Ramos (cell line): ENCODE results near the gene SEMA5A.

ENCODE experiments used
- in situ Hi-C: fragments of 300-500 bp; cut with MboI; formaldehyde crosslinking; loops from one replicate; pipeline ENCODE4 v1.14.3; 2022; ENCODE audit warnings: low sequenced_read_pairs; ENCODE audit not compliant: unreplicated experiment

SEMA5A gene

DNA sequence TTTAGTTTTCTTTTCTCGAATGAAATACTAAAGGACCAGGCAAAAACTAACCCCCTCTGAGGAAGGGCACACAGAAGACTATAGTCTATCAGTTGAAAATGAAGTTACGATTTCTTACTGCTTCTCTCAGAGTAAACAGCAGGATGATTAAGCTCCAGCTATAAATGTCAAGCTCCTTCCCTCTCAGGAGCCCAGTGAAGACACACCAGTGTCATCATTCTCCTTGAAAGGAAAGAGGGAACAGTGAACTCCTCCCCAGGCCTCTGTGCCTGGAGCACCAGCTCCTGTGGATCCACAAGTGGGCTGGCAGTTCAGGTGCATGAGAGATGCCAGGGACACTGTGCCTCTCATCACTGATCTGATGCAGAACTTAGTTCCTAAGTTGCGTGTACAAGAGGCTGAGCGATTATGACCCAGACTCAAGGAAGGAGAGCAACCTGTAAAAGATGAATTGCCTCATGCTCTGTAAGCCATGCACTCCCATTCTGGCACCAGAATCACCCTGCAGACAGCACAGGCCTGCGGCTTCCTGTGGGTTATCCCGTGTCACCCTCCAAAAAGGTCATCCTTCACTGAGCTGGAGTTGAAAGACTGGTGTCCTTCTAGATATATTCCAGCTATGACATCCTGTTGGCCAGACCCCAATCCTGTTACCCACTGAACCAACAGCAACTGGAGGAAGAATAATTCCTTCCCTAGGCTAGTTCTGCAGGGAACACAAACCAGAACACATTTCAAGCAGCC, 394.0 kb downstream of the SEMA5A start:
- in situ Hi-C loops = no loop called here

DNA sequence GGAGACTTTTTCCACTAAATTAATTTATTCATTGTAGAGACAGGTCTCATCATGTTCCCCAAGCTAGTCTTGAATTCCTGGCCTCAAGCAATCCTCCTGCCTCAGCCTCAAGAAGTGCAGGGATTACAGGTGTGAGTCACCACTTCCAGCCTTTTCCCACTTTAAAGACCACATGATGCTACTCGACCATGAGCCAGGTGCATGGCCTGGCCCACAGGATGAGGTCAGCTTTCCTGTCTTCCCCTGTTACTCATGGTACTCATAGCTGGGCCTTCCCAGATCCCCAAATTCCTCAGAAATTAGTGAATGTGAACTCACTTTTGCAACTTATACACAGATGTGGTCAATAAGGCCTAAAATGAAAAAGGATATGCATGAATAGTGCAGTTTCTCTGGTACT, 395.9 kb downstream of the SEMA5A start:
- in situ Hi-C loops = no loop called here

DNA sequence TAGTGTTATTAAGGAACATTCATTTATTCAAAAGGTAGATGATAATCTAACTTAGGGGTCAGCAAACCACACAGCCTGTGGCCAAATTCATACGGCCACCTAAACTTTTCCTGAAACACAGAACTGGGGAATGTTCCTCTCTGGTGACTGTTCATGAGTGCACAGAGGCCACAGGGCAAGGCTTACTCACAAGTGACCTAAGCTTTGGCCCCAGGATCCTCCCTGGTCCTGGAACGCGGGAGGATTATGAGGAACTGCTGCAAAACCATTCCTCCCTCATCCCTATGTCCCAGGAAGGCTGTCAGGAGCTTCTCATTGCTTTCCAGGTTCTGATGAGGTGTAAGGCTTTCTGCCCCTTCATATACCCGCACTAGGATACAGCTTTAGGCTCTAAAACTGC, 397.6 kb downstream of the SEMA5A start:
- in situ Hi-C loops = no loop called here

DNA sequence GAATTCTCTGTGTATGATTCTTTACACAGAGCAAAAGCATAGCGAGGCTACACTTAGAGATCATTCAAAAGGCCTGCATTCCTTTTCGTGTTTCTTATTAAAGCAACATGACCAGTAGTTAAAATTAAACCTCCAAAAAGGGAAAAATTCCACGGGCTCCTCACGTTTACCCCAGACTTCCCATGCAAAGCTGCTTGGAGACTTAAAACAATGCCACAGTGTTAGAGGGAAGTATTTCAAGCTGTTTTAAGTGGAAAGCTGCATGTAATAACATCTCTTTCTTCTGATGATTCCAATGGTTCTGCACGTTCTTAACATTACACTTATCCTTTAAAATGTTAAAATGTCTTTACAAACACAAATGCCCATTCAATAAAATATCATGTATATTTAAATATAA, 405.2 kb downstream of the SEMA5A start:
- in situ Hi-C loops = no loop called here

DNA sequence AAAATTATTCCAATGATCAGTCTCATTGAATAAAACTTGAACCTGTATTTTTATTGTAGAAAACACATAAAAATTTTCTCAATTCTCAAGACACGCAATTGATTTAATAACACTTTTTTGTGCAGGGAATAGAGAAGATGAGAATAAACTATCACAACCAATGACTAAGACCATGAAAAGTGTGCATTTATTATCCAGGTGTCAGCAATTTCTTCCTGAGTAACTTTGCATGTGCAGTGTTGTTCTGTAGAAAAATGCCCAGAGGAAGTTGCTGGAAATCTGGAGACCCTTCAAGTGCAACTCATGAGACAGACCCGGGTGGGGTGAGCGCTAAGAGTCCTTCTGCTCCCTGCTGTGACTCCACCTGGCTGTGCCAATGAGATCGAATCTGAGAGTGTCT, 405.7 kb downstream of the SEMA5A start:
- in situ Hi-C loops = no loop called here

DNA sequence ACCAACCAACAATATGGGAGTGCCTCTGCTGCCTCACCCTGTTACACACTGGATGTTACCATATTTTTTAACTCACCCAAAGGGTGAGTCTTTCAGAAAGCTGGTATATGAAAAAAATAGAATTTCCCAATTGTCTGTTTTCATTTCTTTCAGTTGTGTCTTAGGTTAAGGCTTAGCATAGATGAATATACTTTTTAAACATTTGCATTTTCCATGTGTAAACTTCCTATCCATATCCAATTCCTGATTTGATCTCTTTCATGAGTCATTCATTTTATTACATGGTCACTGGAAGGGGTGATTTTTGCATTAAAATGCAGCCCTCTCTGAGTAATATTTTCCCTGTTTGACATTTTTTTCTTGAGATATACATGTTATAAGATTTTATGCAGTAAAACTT, 406.5 kb downstream of the SEMA5A start:
- in situ Hi-C loops = no loop called here

DNA sequence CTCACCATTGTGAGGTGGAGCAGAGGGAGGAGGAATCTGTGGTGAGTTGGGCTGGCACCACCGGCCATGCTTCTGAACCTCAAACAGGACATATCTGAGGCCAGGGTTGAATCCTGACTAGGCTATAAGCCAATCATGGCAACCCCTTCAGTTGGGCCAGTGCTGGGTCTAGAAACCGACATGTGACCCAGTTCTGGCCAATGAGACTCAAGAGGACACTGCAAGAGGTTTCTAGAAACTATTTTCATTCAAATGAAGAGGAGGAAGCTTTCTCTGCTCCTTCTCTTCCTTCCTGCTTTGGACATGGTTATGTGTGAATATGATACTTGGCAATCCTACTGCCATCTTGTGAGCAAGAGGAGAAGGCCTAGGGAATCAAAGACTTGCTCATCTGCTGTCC, 417.7 kb downstream of the SEMA5A start:
- in situ Hi-C loops = no loop called here

DNA sequence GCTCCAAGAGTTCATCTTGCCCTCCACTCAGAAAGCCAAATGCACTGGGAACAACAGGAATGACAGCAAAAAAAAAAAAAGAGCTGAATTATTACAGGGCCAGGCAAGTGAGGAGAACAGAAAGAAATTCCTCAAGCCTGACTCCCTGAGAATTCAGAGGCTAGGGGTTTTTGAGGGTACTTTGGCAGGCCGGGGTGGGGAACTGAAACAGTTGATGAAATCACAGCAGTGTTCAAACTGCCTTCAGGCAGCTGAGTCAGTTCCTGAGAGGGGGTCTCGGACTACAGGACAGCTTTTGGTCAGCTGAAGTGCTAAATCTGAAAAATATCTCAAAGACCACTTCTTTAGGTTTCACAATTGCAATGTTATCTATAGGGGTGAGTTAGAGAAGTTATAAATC, 419.4 kb downstream of the SEMA5A start:
- in situ Hi-C loops = no loop called here

DNA sequence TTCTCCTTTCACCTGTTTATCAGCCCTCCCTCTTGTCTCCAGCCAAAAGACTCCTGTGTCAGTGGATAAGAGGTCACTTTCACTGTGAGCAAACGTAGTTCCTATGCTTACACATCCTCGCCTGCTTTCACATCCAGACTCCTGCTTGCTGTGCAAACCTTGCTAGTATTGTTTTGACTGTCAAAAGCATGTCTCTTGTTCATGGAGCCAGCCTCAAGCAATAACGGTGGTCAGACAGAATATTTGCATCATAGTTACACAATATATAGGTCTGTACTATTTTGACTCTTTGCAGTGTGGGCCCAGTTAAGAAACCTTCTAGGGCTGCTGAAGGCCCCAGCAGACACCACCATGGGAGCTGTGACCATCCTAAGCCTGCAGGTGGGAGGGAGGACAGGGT, 420.0 kb downstream of the SEMA5A start:
- in situ Hi-C loops = no loop called here

DNA sequence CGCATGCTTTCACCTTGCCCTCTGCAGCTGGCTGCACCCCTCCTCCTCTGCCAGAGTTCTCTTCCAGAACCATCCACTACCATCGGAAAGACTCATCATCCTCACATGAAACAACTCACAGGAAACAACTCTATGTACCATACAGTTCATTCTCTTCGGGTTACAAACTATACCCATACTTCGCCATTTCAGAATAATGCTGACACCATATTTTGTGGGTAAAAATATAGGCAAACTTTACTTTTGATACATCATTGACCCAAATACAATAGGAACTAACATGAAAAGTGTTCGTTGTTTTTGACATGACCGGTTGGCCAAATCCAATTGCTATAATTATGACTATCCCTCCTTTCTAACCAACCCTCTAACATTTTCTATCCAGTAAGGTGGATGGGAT, 421.0 kb downstream of the SEMA5A start:
- in situ Hi-C loops = no loop called here

DNA sequence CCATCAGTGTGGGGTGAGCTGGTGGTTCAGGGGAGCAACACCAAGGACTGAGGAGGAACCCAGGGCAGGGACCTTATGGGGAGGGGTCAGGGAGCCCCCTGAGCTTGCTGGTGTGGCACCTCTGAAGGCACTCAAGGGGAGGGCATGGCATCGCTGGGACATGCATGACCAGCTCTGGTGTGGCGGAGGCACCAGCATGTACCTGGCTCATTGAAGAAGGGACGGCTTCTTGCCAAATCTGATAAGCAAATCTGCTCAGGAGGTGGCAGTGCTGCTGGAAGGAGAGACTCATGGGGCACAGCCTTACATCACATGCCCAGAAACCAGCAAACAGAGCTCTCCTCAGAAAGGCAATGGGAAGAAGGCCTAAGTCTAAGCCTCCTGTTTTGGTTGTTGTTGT, 421.8 kb downstream of the SEMA5A start:
- in situ Hi-C loops = no loop called here

DNA sequence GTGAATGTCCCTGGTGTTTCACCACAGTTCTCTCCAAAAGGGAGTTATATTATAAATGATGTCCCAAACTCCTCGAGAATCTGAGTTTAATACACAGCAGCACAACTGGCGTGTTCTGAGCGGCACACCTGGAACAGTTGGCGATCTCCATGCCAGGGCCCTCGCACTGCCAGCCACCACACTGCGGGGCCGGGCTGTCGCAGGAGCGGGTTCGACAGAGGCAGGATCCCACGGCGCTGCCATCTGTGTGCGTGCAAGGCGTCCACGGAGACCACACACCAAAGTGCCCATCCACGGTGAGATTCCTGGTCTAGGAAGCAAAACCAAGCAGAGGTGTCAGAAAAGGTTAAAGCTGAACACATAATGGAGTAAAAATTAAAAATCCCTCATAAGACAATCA, 423.3 kb downstream of the SEMA5A start:
- in situ Hi-C loops = no loop called here

DNA sequence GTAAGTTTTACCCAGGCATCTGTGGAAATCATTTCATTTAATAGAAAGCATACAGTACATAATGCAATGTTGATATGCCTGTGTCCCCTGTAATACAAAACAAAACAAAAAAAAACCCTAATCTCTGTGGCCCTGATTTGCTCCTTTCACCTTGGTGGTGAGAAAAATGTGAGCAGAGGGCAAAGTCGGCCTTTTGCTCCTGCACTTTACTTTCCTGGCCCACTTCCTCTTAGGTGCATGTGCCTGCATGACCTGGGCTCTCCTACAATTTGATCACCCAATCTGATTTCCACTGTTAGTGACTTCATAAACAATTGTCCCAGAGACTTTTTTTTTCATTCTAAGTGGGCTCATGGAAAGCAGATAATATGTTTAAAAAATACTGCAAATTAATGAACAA, 424.3 kb downstream of the SEMA5A start:
- in situ Hi-C loops = no loop called here

DNA sequence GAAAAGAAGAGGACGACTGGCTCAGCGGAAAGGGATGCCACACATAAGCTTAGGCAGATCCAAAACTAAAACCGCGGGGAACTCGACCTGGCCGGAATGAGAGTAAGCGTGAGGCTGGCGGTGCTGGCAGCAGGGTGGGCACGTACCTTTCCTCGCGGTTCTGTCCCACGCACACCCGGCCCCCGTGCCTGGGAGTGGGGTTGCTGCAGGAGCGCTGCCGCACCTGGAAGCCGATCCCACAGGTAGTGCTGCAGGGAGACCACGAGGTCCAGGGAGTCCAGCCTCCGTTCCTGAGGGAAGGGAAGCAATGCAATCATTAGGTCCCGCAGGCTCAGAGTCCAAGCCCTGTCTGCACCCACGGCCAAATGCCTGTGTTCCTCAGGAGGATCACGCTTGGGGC, 427.0 kb downstream of the SEMA5A start:
- in situ Hi-C loops = no loop called here

DNA sequence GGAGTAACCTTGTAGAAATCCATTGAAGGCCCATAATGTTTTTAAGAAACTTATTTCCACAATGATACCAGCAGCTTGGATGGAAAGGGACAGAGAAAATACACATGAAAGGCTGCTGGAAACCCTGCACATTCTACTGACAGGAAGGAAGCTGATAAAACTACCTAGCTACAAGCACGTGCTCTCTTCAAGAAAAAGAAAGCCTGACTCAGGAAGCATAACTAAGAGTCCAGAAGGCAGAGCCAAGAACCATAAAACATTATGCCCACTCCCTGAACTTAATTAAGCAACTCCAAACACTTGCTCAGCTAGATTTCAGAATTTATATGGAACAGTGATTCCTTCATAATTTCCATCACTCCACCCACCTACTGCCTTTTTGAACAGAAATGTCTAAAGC, 430.8 kb downstream of the SEMA5A start:
- in situ Hi-C loops = no loop called here

DNA sequence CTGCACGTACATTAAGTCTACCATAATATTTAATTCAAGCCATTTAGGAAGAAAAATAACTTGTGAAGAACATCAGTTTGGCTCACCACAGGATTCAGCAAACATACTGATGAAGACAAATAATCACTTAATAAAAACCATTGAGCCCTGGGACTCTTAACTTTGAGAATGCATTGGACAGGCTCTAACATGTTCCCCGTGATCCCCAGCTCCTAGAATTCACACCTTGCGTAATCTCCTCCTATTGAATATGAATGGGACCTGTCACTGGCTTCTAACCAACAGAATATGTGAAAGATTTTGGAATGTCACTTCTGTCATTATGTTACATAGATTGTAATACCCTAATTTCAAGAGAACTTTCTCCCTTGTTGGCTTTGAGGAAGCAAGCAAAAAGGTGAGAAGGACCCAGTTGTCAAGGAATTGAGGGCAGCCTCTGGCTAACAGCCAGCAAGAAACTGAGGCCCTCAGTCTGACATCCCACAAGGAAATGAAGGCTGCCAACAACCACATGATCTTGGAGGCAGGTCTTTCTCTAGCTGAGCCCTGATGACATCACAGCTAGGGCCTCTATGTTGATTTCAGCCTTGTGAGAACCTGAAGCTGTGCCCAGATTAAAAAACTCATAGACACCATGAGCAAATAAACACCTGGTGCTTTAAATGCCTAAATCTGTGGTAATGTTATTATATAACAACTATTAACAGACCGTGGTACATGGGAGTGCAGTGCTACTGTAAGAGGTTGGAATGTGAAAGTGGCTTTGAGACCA, 433.2 kb downstream of the SEMA5A start:
- in situ Hi-C loops = no loop called here

DNA sequence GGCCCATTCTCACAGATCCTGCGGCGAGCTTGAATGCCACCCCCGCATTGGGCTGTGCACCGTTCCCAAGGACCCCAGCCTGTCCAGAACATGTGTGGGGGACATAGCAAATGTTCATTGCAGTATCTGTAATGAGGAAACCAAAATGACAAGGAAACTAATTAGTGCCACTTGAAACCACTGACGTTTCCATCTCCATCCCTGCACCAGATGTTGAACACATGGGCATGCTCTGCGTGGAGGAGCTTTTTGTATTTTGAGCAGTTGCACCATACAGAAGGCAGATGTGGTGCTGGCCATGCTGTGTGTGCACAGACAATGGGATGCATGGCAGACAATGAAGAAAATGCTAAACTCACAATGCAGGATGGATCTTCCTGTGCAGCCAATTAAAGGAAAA, 437.7 kb downstream of the SEMA5A start:
- in situ Hi-C loops = no loop called here

DNA sequence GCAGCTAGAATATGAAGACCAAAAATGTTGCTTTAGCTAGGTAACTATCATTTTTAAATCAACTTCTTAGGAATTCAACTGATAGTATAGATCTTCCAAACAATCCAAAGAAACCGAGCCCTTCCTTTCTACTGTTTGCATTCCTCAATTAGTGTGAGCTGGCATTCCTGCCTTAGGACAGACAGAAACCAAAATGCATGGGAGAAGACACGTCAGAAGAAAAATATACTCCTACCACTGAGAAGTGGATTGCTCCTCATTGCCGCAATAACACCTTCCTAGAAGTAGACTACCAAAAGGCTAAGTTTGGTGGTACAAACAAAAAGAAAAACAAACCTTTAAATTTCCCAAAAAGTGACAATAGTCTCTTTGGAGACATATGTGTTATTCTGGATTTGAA, 440.0 kb downstream of the SEMA5A start:
- in situ Hi-C loops = no loop called here

DNA sequence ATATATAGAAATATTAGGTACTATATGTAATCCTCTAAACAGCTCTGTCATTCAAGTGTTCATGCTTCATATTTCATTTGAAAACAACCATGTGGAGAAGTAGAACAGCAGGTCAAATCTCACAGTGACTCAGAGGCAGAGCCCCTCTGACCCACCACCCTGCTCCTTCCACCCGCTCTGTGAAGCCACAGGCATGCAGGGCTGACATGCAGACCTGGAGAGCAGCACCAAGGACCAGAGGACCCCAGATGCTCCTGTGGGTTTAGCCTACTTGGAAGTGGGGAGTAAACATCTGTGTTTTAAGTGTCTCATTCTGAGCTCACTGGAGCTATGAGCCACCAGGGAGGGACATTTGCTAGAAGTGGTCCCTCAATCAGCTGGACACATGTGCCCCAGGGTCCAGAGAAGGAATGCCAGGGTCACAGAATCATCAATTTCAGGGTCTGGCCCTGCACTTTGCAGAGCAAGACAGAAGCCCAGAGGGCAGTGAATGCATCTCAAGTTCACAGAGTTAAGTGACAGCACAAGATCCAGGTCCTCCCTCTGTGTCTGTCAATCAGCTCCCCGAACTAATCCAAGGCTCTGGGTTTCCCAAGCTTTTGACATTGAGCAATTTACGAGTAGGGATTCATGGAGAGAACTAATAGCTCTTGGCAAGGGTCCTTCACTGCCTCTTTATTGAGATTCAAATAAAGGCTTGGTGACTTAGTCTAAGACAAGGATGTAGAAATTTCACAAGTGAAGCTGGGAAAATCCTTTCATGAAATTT, 441.1 kb downstream of the SEMA5A start:
- in situ Hi-C loops = no loop called here

DNA sequence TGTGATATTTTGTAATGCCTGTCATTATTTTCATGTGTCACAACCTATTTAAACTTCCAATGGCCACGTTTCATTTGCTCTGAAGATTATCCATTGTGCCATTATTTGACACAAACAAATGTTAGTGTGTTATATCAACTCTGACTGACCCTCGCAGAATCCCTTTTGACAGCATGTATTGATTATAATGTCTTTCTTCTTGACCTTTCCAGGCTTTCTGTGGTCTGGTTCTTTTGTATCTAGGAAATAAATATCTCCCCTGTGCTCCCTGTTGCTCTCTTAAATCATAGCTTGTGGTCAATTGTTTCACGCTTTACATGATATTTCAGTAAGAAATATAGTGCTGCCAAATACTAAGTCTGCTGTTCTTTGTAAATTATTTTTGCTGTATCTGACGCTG, 442.6 kb downstream of the SEMA5A start:
- in situ Hi-C loops = no loop called here

DNA sequence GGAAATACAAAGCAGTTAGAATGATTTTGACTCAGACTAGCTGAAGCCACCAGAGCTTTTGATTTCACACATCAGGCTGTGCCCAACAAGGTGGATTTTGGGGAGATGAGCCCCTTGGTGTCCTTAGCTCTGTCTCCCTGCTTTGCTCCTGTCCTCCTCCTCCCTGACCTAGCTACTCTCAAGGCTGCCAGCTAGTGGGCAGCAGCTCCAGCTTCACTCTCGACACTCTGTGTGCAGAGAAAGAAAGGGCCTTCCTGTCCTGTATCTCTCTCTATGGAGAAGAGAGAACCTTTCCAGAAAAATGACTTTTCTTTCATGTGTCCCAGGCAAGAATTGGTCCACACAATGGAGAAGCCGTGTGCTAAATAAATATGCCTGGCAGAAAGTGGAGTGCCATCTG, 446.2 kb downstream of the SEMA5A start:
- in situ Hi-C loops = no loop called here
